Activated CD4-positive, alpha-beta T cell treated with anti-CD3 and anti-CD28 coated beads for 36 hours (primary cell): ENCODE data around the gene ARHGEF4. TPM values are rescaled to one million over a fixed set of nuclear protein-coding genes. Genes with fewer than 3 reads are reported as not detected.
"Not testable (repeated sequence)": the region's sequence is repeated elsewhere in the genome, so short reads cannot be mapped to it uniquely, and the experiment has no call there.

Experiments
- ATAC-seq: fragments of 200-7000 bp; cut with Tn5 transposase; one replicate; pipeline ENCODE4 v1.10.0; 2021; ENCODE audit warnings: mild to moderate bottlenecking, moderate library complexity
- CTCF ChIA-PET: fragments of 350-600 bp; sonication (Branson Sonifier 250); formaldehyde crosslinking; loops from one replicate; lab custom pipeline; 2021; ENCODE audit warnings: antibody characterized with exemption; lab: Charles Lee
- POLR2A ChIA-PET: fragments of 350-600 bp; sonication (Branson Sonifier 250); formaldehyde crosslinking; loops from one replicate; lab custom pipeline; 2021; ENCODE audit warnings: antibody characterized with exemption, inconsistent platforms; lab: Charles Lee
- DNase-seq: peaks from one replicate; pipeline ENCODE4 v3.0.0-alpha.2; 2020
- H3K27ac Mint-ChIP-seq: one replicate; pipeline ENCODE4 v1.8.0; 2021; ENCODE audit warnings: mixed read lengths
- H3K27me3 Mint-ChIP-seq: one replicate; pipeline ENCODE4 v1.8.0; 2021; ENCODE audit warnings: mixed read lengths
- H3K36me3 Mint-ChIP-seq: one replicate; pipeline ENCODE4 v1.8.0; 2021; ENCODE audit warnings: low read depth, mixed read lengths
- H3K4me1 Mint-ChIP-seq: one replicate; pipeline ENCODE4 v1.8.0; 2021; ENCODE audit warnings: mixed read lengths
- H3K4me3 Mint-ChIP-seq: one replicate; pipeline ENCODE4 v1.8.0; 2021; ENCODE audit warnings: mild to moderate bottlenecking, moderate library complexity, mixed read lengths
- H3K9me3 Mint-ChIP-seq: one replicate; pipeline ENCODE4 v1.8.0; 2021; ENCODE audit warnings: low read depth, mixed read lengths
- intact Hi-C, 2 experiments: fragments of 100-400 bp; cut with DNase I in 1 of 2; cut with micrococcal nuclease in 1 of 2; formaldehyde crosslinking; loops; one replicate each; pipeline versions ENCODE4 v1.14.2 to v1.15.1; 2022 to 2024; cut with DNase I, micrococcal nuclease
- total RNA-seq, 2 experiments: library from RNA; stranded (reverse); gene quantifications; one replicate each; pipeline ENCODE4 v1.2.3, GENCODE V29; 2021

ARHGEF4 gene
- total RNA-seq, 2 experiments from 2014 or later, result 1.2 to 1.9 TPM

DNA sequence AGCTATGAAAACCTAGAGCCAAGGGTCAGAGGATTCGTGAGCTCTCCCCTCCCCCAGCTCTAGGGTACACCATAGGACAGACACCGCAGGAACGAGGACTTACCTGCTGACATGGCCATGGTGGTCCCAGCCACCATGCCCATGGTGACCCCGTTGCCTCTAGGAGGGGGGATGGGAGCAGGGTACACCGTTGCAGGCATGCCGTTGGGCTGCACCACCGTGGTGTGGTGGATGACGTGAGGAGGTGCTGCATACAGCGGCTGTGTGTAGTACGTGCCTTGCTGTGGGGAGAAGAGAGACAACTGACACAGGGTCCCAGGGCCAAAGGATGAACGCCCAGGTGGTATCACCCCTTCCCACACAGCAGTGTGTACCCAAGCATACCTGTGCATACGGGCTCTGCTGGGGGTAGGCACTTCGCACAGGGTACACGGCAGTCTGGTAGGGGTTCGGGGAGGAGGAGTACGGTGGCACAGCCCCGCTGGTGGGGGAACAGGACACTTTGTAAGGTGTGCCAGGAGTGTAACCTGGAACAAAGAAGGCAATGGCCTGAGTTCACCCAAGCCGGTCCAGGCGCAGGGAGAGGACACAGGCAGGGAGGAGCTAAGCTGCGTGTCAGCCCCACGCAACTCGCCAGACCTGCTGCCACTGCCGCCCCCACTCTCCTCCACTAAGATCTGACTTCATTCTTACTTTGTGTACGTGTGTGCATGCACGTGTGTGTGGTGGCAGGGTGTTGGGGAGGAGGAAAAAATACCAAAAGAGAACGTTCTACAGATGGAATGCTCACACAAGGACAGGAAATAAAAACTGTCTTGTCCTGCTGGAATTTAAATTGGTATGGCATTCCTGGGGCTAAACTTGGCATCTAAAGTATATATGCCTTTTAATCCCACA lies 218.7 kb downstream of the ARHGEF4 start:
- Mint-ChIP-seq H3K4me1 (peaks cover 4% of the 10 kb centered on the region), H3K36me3 (peaks cover 53% of the 10 kb centered on the region), H3K4me3 (no peak overlapping the region), H3K27me3 (no peaks in the 10 kb centered on the region), H3K9me3 (no peaks in the 10 kb centered on the region), H3K27ac (no peak overlapping the region)
- CTCF ChIA-PET, result no interaction called here
- ATAC-seq, result no peak
- intact Hi-C loops, result no loop called here
- DNase-seq, result no peak
- POLR2A ChIA-PET, result no interaction called here

DNA sequence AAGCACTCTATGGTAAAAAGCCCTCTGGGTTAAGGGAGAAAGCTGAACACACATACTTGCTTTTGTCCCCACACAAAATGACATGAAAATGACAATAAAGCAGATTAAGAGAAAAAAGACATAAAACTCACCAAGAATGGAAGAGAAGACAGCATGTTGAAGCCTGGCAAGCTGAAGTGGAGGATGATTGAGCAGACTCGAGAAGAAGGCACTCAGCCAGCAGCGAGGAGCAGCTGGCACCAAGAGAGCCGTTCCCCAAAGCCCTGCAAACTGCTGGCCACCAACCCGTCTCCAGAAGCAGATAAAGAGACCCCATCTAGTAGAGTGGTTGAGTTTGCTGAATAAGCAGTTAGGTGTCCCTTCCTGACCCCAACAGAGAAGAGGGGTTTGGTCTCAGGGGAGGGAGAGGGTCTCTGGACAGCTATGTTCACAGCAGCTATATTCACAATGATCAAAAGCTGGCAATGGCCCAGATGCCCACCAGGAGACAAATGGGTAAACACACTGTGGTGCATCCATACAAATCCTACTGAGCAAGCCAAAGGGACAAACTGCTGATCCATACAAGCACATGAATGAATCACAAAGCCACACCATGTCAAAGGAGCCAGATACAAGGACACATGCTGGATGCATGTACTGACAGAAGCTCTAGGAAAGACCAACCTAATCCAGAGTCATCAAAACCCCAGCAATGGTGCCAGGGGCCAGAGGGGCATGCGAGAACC lies 219.7 kb downstream of the ARHGEF4 start:
- DNase-seq (no peak), ATAC-seq (no peak)
- Mint-ChIP-seq H3K4me1 (peaks cover 8% of the 10 kb centered on the region), H3K4me3 (no peak overlapping the region), H3K36me3 (peaks cover 57% of the 10 kb centered on the region), H3K27me3 (no peaks in the 10 kb centered on the region), H3K9me3 (no peaks in the 10 kb centered on the region), H3K27ac (peak overlapping the region; percentile 52)
- POLR2A ChIA-PET, result no interaction called here
- intact Hi-C loops, result no loop called here
- CTCF ChIA-PET, result no interaction called here

DNA sequence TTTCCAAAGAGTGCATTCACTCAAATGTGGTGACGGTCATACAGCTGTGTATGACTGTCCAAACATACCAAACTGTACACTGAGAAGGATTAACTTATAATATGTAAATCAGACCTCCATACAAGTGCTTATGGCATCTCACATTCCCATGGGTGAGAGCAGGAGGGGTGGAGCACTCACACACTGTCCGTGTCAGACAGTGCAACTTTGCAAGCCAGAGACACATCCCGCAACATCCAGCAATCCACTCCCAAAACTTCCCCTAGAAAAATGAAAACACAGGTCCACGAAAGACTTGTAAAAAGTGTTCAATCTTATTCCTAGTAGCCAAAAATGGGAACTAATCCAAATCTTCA lies 220.2 kb downstream of the ARHGEF4 start:
- Mint-ChIP-seq H3K4me3 (no peak overlapping the region), H3K9me3 (no peaks in the 10 kb centered on the region), H3K27me3 (no peaks in the 10 kb centered on the region), H3K4me1 (peaks cover 11% of the 10 kb centered on the region), H3K36me3 (peaks cover 54% of the 10 kb centered on the region), H3K27ac (peak overlapping the region; percentile 33)
- CTCF ChIA-PET, result no interaction called here
- intact Hi-C loops, result no loop called here
- POLR2A ChIA-PET, result no interaction called here
- DNase-seq (no peak), ATAC-seq (no peak)

DNA sequence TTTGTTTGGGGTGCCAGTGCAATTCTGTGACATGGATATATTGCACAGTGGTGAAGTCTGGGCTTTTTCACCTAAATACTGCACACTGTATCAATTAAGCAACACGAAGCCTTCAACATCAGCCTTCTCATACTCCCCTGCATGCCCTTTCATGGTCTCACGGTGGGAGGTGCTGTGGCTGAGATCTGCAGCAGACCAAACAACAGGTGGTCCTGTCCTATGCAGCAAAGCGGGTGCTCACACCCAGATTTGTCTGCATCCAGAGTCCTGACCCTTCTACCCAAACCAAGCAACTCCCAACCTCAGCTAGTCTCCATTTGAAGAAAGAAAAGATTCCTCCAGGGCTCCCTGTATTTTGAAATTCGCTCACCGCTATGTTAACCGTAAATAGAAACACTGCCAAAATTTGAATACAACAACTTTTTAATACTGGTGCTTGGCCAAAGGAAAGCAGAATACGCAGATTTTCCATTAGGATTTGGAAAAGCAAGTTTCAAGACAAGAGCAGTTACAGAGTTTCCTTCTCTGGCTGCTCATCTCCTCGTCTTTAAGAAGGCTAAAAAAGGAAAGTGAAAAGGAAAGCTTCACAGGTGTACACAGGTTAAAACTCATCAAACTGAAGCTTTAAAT lies 221.6 kb downstream of the ARHGEF4 start:
- intact Hi-C loops, result no loop called here
- H3K4me1 Mint-ChIP-seq, result peaks cover 14% of the 10 kb centered on the region
- H3K27me3 Mint-ChIP-seq, result no peaks in the 10 kb centered on the region
- no peak overlapping the region for H3K27ac Mint-ChIP-seq
- ChIA-PET CTCF (no interaction called here), POLR2A (no interaction called here)
- DNase-seq, result no peak
- H3K4me3 Mint-ChIP-seq, result no peak overlapping the region
- peaks cover 46% of the 10 kb centered on the region for H3K36me3 Mint-ChIP-seq
- H3K9me3 Mint-ChIP-seq, result no peaks in the 10 kb centered on the region
- ATAC-seq, result no peak

DNA sequence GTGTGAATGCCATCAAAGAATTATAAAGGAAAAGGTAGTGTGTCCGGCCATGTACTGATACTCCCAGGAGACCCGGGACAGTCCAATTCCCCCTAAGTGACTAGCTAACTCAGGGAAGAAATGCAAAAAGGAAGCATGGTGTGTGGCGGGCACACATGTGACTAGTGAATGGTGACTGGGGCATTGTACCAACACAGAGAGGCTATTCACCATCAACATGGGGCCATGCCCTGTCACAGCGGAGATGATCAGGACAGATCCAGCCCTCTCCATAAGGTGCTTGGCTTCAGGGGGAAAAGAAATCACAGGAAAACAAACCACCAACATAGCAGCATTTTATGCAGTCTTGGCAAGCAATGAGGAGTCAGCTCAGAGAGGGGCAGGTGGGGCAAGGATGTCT lies 222.2 kb downstream of the ARHGEF4 start:
- ChIA-PET POLR2A (no interaction called here), CTCF (no interaction called here)
- H3K4me1 Mint-ChIP-seq, result peaks cover 14% of the 10 kb centered on the region
- intact Hi-C loops, result no loop called here
- H3K9me3 Mint-ChIP-seq, result no peaks in the 10 kb centered on the region
- no peak overlapping the region for H3K4me3 Mint-ChIP-seq
- peaks cover 48% of the 10 kb centered on the region for H3K36me3 Mint-ChIP-seq
- no peak for DNase-seq
- no peaks in the 10 kb centered on the region for H3K27me3 Mint-ChIP-seq
- no peak overlapping the region for H3K27ac Mint-ChIP-seq
- ATAC-seq, result no peak

DNA sequence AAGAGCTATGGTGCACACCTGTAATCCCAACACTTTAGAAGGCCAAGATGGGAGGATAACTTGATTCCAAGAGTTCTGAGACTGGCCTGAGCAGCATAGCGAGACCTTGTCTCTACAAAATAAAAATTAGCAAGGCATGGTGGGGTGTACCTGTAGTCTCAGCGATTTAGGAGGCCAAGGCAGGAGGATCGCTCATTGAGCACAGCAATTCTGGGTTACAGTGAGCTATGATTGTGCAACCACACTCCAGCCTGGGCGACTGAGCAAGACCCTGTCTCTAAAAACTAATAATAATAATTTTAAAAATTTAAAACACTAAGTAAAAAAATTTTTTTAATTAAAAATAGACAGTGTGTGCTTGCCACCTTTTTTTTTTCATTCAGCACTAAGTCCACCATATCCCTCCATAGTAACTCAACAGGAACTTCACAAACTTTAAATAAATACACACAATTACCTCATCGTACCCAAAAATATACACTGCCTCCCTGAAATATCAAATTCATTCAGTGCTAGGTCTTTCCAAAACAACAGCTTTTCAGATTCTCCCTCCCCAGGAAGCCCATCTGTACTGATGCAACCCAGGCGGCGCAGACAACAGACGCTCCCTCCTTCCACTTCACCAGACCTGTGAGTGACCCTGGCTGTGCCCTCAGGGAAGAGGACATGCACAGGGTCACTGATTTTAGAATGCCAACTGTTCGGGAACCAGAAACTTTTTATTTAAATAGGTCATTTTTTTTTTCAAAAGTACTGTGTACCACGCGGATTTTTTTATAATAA lies 227.0 kb downstream of the ARHGEF4 start:
- H3K9me3 Mint-ChIP-seq, result no peaks in the 10 kb centered on the region
- peaks cover 15% of the 10 kb centered on the region for H3K4me1 Mint-ChIP-seq
- CTCF ChIA-PET, result interaction anchor here (0.6 kb wide), 1 partner anchor 41 kb away, joined by 3 read pairs; no protein-coding TSS in a partner anchor
- H3K27me3 Mint-ChIP-seq, result no peaks in the 10 kb centered on the region
- ATAC-seq (no peak), DNase-seq (no peak)
- POLR2A ChIA-PET, result no interaction called here
- H3K4me3 Mint-ChIP-seq, result no peak overlapping the region
- H3K27ac Mint-ChIP-seq, result no peak overlapping the region
- peaks cover 33% of the 10 kb centered on the region for H3K36me3 Mint-ChIP-seq
- intact Hi-C loops, result no loop called here

DNA sequence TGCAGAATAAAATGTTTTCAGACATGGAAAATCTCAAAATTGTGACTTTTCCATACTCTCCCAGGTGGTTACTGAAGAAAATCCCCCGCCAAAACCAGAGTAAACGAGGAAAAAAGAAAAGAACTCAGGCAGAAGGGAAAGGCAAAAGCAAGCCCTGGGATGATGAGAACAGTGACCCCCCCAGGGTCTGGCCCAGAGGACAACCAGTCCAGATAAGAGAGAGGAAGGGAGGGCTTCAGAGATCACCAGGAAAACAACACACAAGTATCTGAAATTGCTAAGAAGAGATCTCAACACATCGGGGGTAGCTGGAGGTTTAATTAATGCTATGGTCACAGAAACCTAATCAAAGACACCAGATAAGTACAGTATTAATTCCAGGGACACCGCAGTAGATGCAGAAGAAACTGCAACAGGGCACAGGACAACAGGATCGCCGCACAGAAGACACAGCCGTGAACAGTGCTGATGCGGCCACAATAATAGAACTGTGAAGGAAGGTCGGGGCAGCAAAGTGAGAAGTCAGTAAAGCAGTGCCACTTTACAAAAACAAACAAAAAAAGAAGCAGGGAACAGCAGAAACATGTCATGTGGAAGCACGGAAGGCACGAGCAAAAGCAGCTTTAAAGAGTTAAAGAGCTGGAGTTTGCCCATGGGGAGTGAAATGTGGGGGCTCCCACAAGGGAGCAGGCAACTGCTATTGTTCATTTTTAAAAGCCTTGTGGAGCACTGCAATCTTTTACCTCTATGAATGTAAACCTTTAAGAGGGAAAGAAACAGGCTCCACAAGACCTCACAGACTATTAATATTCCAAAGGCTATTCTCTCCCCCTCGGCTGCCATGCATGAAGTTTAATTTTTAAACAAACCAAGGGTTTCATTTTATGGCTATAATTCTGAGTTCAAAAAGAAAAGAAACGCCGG lies 228.1 kb downstream of the ARHGEF4 start:
- ATAC-seq, result no peak
- CTCF ChIA-PET, result no interaction called here
- no peak overlapping the region for H3K27ac Mint-ChIP-seq
- no peaks in the 10 kb centered on the region for H3K27me3 Mint-ChIP-seq
- H3K4me1 Mint-ChIP-seq, result peaks cover 15% of the 10 kb centered on the region
- POLR2A ChIA-PET, result interaction anchor here (0.7 kb wide), 1 partner anchor 274 kb away, joined by 3 read pairs; no protein-coding TSS in a partner anchor
- no peaks in the 10 kb centered on the region for H3K9me3 Mint-ChIP-seq
- H3K4me3 Mint-ChIP-seq, result no peak overlapping the region
- H3K36me3 Mint-ChIP-seq, result peaks cover 36% of the 10 kb centered on the region
- intact Hi-C loops, result no loop called here
- DNase-seq, result no peak

DNA sequence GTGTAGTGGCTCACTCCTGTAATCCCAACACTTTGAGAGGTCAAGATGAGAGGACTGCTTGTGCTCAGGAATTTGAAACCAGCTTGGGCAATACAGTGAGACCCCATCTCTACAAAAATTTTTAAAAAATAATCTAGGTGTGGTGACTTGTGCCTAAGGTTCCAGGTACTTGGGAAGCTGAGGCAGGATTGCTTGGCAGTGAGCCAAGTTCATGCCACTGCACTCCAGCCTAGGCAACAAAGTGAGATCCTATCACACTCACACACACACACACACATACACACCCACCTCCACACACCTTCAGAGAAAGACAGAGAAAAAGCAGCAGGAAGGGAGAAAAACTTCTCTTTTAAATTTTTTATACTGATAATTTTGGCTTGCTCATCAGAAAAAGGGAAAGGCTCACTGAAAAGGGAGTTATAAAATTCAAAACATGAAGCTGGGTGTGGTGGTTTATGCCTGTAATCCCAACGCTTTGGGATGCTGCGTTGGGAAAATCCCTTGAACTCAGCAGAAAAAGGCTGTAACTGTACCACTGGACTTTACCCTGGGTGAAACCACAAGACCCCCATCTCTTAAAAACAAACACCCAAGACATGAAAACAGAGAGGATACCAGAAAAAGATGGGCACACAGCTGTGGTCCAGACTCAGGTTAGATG lies 230.9 kb downstream of the ARHGEF4 start:
- Mint-ChIP-seq H3K9me3 (no peaks in the 10 kb centered on the region), H3K4me1 (peaks cover 9% of the 10 kb centered on the region), H3K27ac (peak overlapping the region; percentile 9), H3K4me3 (no peak overlapping the region), H3K36me3 (peaks cover 42% of the 10 kb centered on the region), H3K27me3 (no peaks in the 10 kb centered on the region)
- intact Hi-C loops, result no loop called here
- no peak for ATAC-seq
- ChIA-PET POLR2A (no interaction called here), CTCF (no interaction called here)
- DNase-seq, result no peak

DNA sequence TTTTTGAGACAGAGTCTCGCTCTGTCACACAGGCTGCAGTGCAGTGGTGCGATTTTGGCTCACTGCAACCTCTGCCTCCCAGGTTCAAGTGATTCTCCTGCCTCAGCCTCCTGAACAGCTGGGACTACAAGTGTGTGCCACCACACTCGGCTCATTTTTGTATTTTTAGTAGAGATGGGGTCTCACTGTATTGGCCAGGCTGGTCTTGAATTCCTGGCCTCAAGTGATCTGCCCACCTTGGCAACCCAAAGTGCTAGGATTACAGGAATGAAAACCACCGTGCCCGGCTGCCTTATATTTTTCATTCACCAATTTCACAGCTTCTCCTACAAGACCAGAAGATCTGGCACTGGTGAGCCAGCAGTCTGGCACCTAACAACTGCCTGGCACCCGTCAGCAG lies 231.5 kb downstream of the ARHGEF4 start:
- peaks cover 44% of the 10 kb centered on the region for H3K36me3 Mint-ChIP-seq
- H3K4me1 Mint-ChIP-seq, result peaks cover 10% of the 10 kb centered on the region
- H3K27me3 Mint-ChIP-seq, intact Hi-C loops, ATAC-seq, POLR2A ChIA-PET, H3K27ac Mint-ChIP-seq, H3K4me3 Mint-ChIP-seq, DNase-seq, H3K9me3 Mint-ChIP-seq: not testable (repeated sequence)
- CTCF ChIA-PET, result interaction anchor here (0.6 kb wide), 2 partner anchors 25 to 51 kb away, joined by 3 to 4 read pairs; no protein-coding TSS in a partner anchor

DNA sequence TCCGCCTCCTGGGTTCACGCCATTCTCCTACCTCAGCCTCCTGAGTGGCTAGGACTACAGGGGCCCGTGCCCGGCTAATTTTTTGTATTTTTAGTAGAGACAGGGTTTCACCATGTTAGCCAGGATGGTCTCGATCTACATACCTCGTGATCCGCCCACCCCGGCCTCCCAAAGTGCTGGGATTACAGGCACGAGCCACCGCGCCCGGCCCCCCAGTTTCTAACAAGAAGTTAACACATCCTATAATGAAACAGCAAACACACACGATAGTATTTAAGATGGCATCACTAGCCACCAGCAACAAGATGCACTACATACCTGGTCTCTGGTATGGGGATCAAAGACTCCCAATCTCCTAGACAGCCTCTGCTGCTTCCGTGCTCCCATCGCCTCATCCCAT lies 238.9 kb downstream of the ARHGEF4 start:
- Mint-ChIP-seq H3K4me1 (peaks cover 21% of the 10 kb centered on the region), H3K36me3 (peaks cover 72% of the 10 kb centered on the region)
- H3K27ac Mint-ChIP-seq, H3K27me3 Mint-ChIP-seq, POLR2A ChIA-PET, CTCF ChIA-PET, DNase-seq, H3K4me3 Mint-ChIP-seq, intact Hi-C loops, H3K9me3 Mint-ChIP-seq, ATAC-seq: not testable (repeated sequence)
